Tibial artery (tissue), 4 donors: Measurements from ENCODE around the gene KDM6B.

ENCODE experiments used
- DNase-seq, 2 donors: peaks; one replicate each; pipeline ENCODE4 v3.0.0-alpha.2; 2019
- H3K27ac ChIP-seq, 2 donors: fragments of 200-600 bp; sonication (generic) in 1 of 2; 1 replicate in 1 of 2; 2 replicates in 1 of 2; pipeline ENCODE4 v1.5.1; 2018 to 2019; ENCODE audit warnings: mild to moderate bottlenecking in 1 of 2
- H3K27me3 ChIP-seq, 2 donors: fragments of 200-600 bp; sonication (generic) in 1 of 2; one replicate each; pipeline versions ENCODE4 v1.5.1 to v1.6.0; 2016 to 2019
- H3K36me3 ChIP-seq, 3 donors: fragments of 200-600 bp; sonication (generic) in 2 of 3; one replicate each; pipeline ENCODE4 v1.5.1; 2016 to 2019; ENCODE audit warnings: mild to moderate bottlenecking in 2 of 3
- H3K4me1 ChIP-seq, 4 donors: fragments of 200-600 bp; sonication (generic) in 2 of 4; 1 replicate in 3 of 4; 2 replicates in 1 of 4; pipeline ENCODE4 v1.5.1; 2016 to 2019
- H3K4me3 ChIP-seq, 2 donors: fragments of 200-600 bp; sonication (generic) in 1 of 2; 1 replicate in 1 of 2; 2 replicates in 1 of 2; pipeline ENCODE4 v1.5.1; 2018 to 2019; ENCODE audit warnings: mild to moderate bottlenecking in 2 of 2
- H3K9me3 ChIP-seq, 3 donors: fragments of 200-600 bp; sonication (generic) in 1 of 3; one replicate each; pipeline ENCODE4 v1.5.1; 2016 to 2019
- CTCF ChIP-seq, 2 experiments: fragments of 200-600 bp in 1 of 2; fragments of 450-650 bp in 1 of 2; IDR thresholded peaks; one replicate each; pipeline ENCODE4 v1.5.1; 2017 to 2019; ENCODE audit warnings: antibody characterized with exemption in 2 of 2, mild to moderate bottlenecking in 1 of 2, moderate library complexity in 1 of 2
- intact Hi-C: fragments of 100-400 bp; cut with DNase I; formaldehyde crosslinking; loops from one replicate; pipeline ENCODE4 v1.15.0; 2023; ENCODE audit warnings: low total_unique reads

The KDM6B gene

GRCh38 chr17:7880076-7880868 is 46.3 kb downstream of the KDM6B start:
- no peaks in the 10 kb centered on the region for H3K9me3 ChIP-seq
- DNase-seq: no peak
- TF ChIP-seq CTCF (IDR thresholded peaks at IDR 0.05): no peak
- peaks cover 0 to 16% (median 6%) of the 10 kb centered on the region in 3 donors for H3K36me3 ChIP-seq
- no peak overlapping the region for H3K27ac ChIP-seq
- H3K27me3 ChIP-seq: peaks cover 0 to 15% of the 10 kb centered on the region in 2 donors
- H3K4me3 ChIP-seq: no peak overlapping the region
- peaks cover 0 to 7% (median under 1%) of the 10 kb centered on the region in 4 donors for H3K4me1 ChIP-seq
- intact Hi-C loops: no loop called here

- Histone ChIP-seq H3K9me3 (no peaks in the 10 kb centered on the region), H3K36me3 (peaks cover 0 to 16% (median 6%) of the 10 kb centered on the region in 3 donors), H3K4me3 (no peak overlapping the region), H3K27ac (no peak overlapping the region), H3K4me1 (peaks cover 0 to 19% (median 11%) of the 10 kb centered on the region in 4 donors), H3K27me3 (peaks cover 0 to 22% of the 10 kb centered on the region in 2 donors)
- intact Hi-C loops: no loop called here
- no peak for DNase-seq
- TF ChIP-seq CTCF (IDR thresholded peaks at IDR 0.05): no peak
Observed at GRCh38 chr17:7881276-7882054, 47.4 kb downstream of the KDM6B start.

GRCh38 chr17:7882068-7882467 is 48.1 kb downstream of the KDM6B start:
- peaks cover 0 to 22% of the 10 kb centered on the region in 2 donors for H3K27me3 ChIP-seq
- intact Hi-C loops: no loop called here
- no peak for DNase-seq
- peaks cover 0 to 25% (median 17%) of the 10 kb centered on the region in 4 donors for H3K4me1 ChIP-seq
- H3K36me3 ChIP-seq: peaks cover 0 to 16% (median 6%) of the 10 kb centered on the region in 3 donors
- TF ChIP-seq CTCF (IDR thresholded peaks at IDR 0.05): no peak
- H3K4me3 ChIP-seq: no peak overlapping the region
- H3K27ac ChIP-seq: no peak overlapping the region
- no peaks in the 10 kb centered on the region for H3K9me3 ChIP-seq

GRCh38 chr17:7882629-7883028 is 48.6 kb downstream of the KDM6B start:
- Histone ChIP-seq H3K9me3 (no peaks in the 10 kb centered on the region), H3K36me3 (peaks cover 0 to 16% (median 6%) of the 10 kb centered on the region in 3 donors), H3K4me1 (peaks cover under 1 to 29% (median 21%) of the 10 kb centered on the region in 4 donors), H3K27ac (peak overlapping the region in 1 of 2 donors; percentile 58), H3K27me3 (peaks cover 0 to 22% of the 10 kb centered on the region in 2 donors), H3K4me3 (no peak overlapping the region)
- intact Hi-C loops: no loop called here
- DNase-seq: no peak
- TF ChIP-seq CTCF (IDR thresholded peaks at IDR 0.05): no peak
